HepG2 (cell line): ENCODE measurements around the gene C1S. TPM values are rescaled to one million over a fixed set of nuclear protein-coding genes. Genes with fewer than 3 reads are reported as not detected.

Source experiments
- ATAC-seq: fragments of 200-7000 bp; cut with Tn5 transposase; 3 replicates; pipeline ENCODE4 v1.9.1; 2020; ENCODE audit warnings: mild to moderate bottlenecking, moderate library complexity
- BruUV-seq: library from RNA; stranded (reverse); fragments of 400-500 nt; replicated peaks from 2 replicates; lab custom pipeline; 2021; lab: Mats Ljungman, UMichigan
- CTCF ChIA-PET: fragments of 300-600 bp; formaldehyde crosslinking; extraction: SDS; loops from one replicate; lab custom pipeline; 2021; ENCODE audit warnings: low total read pairs, inconsistent platforms, low intra/inter-chr PET ratio; lab: Yijun Ruan, JAX
- POLR2A ChIA-PET: fragments of 350-600 bp; sonication (Branson Sonifier 250); formaldehyde crosslinking; loops from one replicate; lab custom pipeline; 2020; ENCODE audit warnings: antibody characterized with exemption, inconsistent platforms; lab: Yijun Ruan, JAX
- DNase-seq: peaks from one replicate; pipeline ENCODE4 v3.0.0-alpha.2; 2015; ENCODE audit warnings: low spot score
- FAIRE-seq: peaks from 3 replicates; lab custom pipeline; 2011; peaks lifted over from hg19 to GRCh38; lab: Jason Lieb, UNC
- H2AFZ ChIP-seq: one replicate; pipeline ENCODE4 v1.6.1; 2011; ENCODE audit warnings: low read length, inconsistent platforms
- H3K27ac ChIP-seq: fragments of 300-600 bp; 3 replicates; pipeline ENCODE4 v1.8.0; 2011; ENCODE audit warnings: mixed run types, mild to moderate bottlenecking, mixed read lengths, low read length, inconsistent platforms; ENCODE audit not compliant: insufficient read depth; ENCODE audit errors: extremely low read length
- H3K27me3 ChIP-seq, 2 experiments: fragments of 200-600 bp in 1 of 2; 2 replicates in 1 of 2; 3 replicates in 1 of 2; pipeline versions ENCODE4 v1.6.0 to v1.8.0; 2011; ENCODE audit warnings: low read length in 2 of 2, mild to moderate bottlenecking in 2 of 2, moderate library complexity in 2 of 2, inconsistent platforms in 1 of 2; ENCODE audit not compliant: insufficient read depth in 2 of 2, control insufficient read depth in 1 of 2
- H3K36me3 ChIP-seq, 2 experiments: fragments of 200-600 bp in 1 of 2; replicated peaks in 1 of 2; 2 replicates in 1 of 2; 3 replicates in 1 of 2; pipeline versions ENCODE4 v1.5.1 to v1.8.0; 2011; ENCODE audit warnings: low read length in 2 of 2, inconsistent platforms in 1 of 2; ENCODE audit not compliant: insufficient read depth in 2 of 2, control insufficient read depth in 1 of 2
- H3K4me1 ChIP-seq: 2 replicates; pipeline ENCODE4 v1.5.1; 2012; ENCODE audit warnings: low read length, inconsistent platforms; ENCODE audit not compliant: insufficient read depth
- H3K4me2 ChIP-seq: 2 replicates; pipeline ENCODE4 v1.6.0; 2011; ENCODE audit warnings: low read depth, low read length, inconsistent platforms
- H3K4me3 ChIP-seq, 3 experiments: fragments of 200-600 bp in 1 of 3; sonication (generic), shearing (Covaris generic) in 1 of 3; replicated peaks in 1 of 3; 2 replicates each; pipeline ENCODE4 v1.5.1; 2011 to 2016; ENCODE audit warnings: low read length in 3 of 3, inconsistent platforms in 2 of 3, low read depth in 2 of 3, mild to moderate bottlenecking in 2 of 3, control low read depth in 1 of 3, mixed read lengths in 1 of 3; ENCODE audit not compliant: insufficient read depth in 1 of 3
- H3K79me2 ChIP-seq: one replicate; pipeline ENCODE4 v1.6.1; 2011; ENCODE audit warnings: low read length, inconsistent platforms; ENCODE audit not compliant: insufficient read depth
- H3K9ac ChIP-seq: 2 replicates; pipeline ENCODE4 v1.6.0; 2011; ENCODE audit warnings: mild to moderate bottlenecking, low read depth, low read length, inconsistent platforms; ENCODE audit not compliant: insufficient read depth
- H3K9me3 ChIP-seq: 2 replicates; pipeline ENCODE4 v1.5.1; 2012; ENCODE audit warnings: mild to moderate bottlenecking, low read length
- H4K20me1 ChIP-seq: 2 replicates; pipeline ENCODE4 v1.6.0; 2011; ENCODE audit warnings: inconsistent platforms, mild to moderate bottlenecking, low read length, moderate library complexity; ENCODE audit not compliant: insufficient read depth
- GATAD2A ChIP-seq: IDR thresholded peaks from 2 replicates; pipeline ENCODE4 v1.6.1; 2016
- JUN ChIP-seq: sonication (generic); formaldehyde crosslinking; IDR thresholded peaks from 2 replicates; pipeline ENCODE4 v1.4.0; 2020; ENCODE audit warnings: mild to moderate bottlenecking, missing genetic modification reagents
- MAFK ChIP-seq, 2 experiments: IDR thresholded peaks in 1 of 2; conservative IDR thresholded peaks in 1 of 2; 2 replicates each; pipeline ENCODE4 v1.6.1; 2011; ENCODE audit warnings: improper control_type of control experiment in 2 of 2, low read length in 2 of 2
- NFKB2 ChIP-seq: sonication (generic); formaldehyde crosslinking; IDR thresholded peaks from 2 replicates; pipeline ENCODE4 v1.4.0; 2020; ENCODE audit warnings: missing genetic modification reagents, borderline replicate concordance
- SMC3 ChIP-seq: IDR thresholded peaks from 2 replicates; pipeline ENCODE4 v1.6.1; 2011; ENCODE audit warnings: low read length, improper control_type of control experiment
- STAG1 ChIP-seq: sonication (generic); formaldehyde crosslinking; IDR thresholded peaks from 2 replicates; pipeline ENCODE4 v1.4.0; 2020; ENCODE audit warnings: missing genetic modification reagents
- ZNF12 ChIP-seq: sonication (generic); formaldehyde crosslinking; IDR thresholded peaks from 2 replicates; pipeline ENCODE4 v1.5.0; 2020; ENCODE audit warnings: missing genetic modification reagents
- ZNF792 ChIP-seq: IDR thresholded peaks from 2 replicates; pipeline ENCODE4 v1.6.1; 2016
- WGBS: methylation state at CpG from one replicate; pipeline ENCODE4 v1.1.6; 2017; ENCODE audit warnings: low lambda C conversion rate; 5-methylcytosine and 5-hydroxymethylcytosine counted together
- in situ Hi-C: cut with HindIII; loops from 2 replicates; pipeline ENCODE4 v1.10.0; 2017; ENCODE audit warnings: low pct_unique_long_range_greater_than_20kb; ENCODE audit not compliant: extremely low pct_ligation_motif_present
- intact Hi-C: fragments of 100-400 bp; cut with micrococcal nuclease; formaldehyde crosslinking; loops from one replicate; pipeline ENCODE4 v1.10.0; 2022; ENCODE audit not compliant: unreplicated experiment
- polyA plus RNA-seq, 8 experiments: library from polyadenylated mRNA; depleted of rRNA in 3 of 8; stranded (reverse) in 7 of 8; unstranded in 1 of 8; fragments of >200 nt; fragmentation: Illumina TruSeq in 4 of 8; extraction: Trizol in 4 of 8; gene quantifications; 2 replicates each; pipeline versions ENCODE4 v1.2.1 to v1.2.3, GENCODE V29; 2011 to 2016; ENCODE audit warnings: low read depth in 4 of 8, missing spikeins in 1 of 8, mixed read lengths in 1 of 8; ENCODE audit not compliant: insufficient read depth in 1 of 8
- total RNA-seq, 5 experiments: library from RNA; depleted of rRNA; stranded (reverse); fragments of >200 nt; fragmentation: Illumina TruSeq; extraction: Trizol; gene quantifications; 2 replicates each; pipeline ENCODE4 v1.2.3, GENCODE V29; 2016; ENCODE audit warnings: low read depth in 1 of 5
- TF ChIP-seq, protein P1 (sequence below): sonication (generic); formaldehyde crosslinking; IDR thresholded peaks from 2 replicates; pipeline ENCODE4 v1.5.0; 2020; ENCODE audit warnings: mild to moderate bottlenecking, missing genetic modification reagents, moderate library complexity

C1S gene
- total and polyA plus RNA-seq, 2 of the 13 experiments (the other 11 are each of a cell fraction or from before 2014, with no cell fraction given): 14.5 to 18.2 TPM

- Histone ChIP-seq H3K79me2 (no peaks in the 10 kb centered on the region), H3K4me3 (no peak overlapping the region), H3K4me2 (no peak overlapping the region)
- POLR2A ChIA-PET: interaction anchor here (1.3 kb wide), 1 partner anchor 10 kb away, joined by 6 read pairs; no protein-coding TSS in a partner anchor
- no TSS peak for BruUV-seq
- TF ChIP-seq MAFK (conservative IDR thresholded peaks at IDR 0.05 in 1 of 2, IDR thresholded peaks at IDR 0.05 in 1 of 2; ENCODE audit: low read length in 2 of 2) (0 out of 4 replicates have a peak, but pooled peaks of 1 of the 2 experiments have one; percentile 12), NFKB2 (CRISPR knock-in tag) (no peak), SMC3 (0 out of 2 replicates have a peak, but pooled peaks have one; percentile 27), JUN (CRISPR knock-in tag) (no peak), STAG1 (CRISPR knock-in tag) (peak; percentile 60)
- TF ChIP-seq, protein P1, sequence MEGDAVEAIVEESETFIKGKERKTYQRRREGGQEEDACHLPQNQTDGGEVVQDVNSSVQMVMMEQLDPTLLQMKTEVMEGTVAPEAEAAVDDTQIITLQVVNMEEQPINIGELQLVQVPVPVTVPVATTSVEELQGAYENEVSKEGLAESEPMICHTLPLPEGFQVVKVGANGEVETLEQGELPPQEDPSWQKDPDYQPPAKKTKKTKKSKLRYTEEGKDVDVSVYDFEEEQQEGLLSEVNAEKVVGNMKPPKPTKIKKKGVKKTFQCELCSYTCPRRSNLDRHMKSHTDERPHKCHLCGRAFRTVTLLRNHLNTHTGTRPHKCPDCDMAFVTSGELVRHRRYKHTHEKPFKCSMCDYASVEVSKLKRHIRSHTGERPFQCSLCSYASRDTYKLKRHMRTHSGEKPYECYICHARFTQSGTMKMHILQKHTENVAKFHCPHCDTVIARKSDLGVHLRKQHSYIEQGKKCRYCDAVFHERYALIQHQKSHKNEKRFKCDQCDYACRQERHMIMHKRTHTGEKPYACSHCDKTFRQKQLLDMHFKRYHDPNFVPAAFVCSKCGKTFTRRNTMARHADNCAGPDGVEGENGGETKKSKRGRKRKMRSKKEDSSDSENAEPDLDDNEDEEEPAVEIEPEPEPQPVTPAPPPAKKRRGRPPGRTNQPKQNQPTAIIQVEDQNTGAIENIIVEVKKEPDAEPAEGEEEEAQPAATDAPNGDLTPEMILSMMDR (CRISPR knock-in tag): peak; percentile 53
- TF ChIP-seq, all 625 proteins: peak for 4
- CTCF ChIA-PET: interaction anchor here (1.1 to 1.5 kb wide), 3 partner anchors 50 to 98 kb away, joined by 3 to 5 read pairs (median 4); partner anchors contain the start of gene C1R
- in situ Hi-C loops (no loop called here), intact Hi-C loops (no loop called here)
- no peak overlapping the region for H2AFZ ChIP-seq
- ATAC-seq (no peak), FAIRE-seq (no peak), DNase-seq (peak; percentile 34)
- H4K20me1 ChIP-seq: no peaks in the 10 kb centered on the region
- no peaks in the 10 kb centered on the region for H3K27me3 ChIP-seq
- WGBS: 0% methylated on average over 6 of the region's 6 CpGs
- H3K9ac ChIP-seq: no peak overlapping the region
- peaks cover 28% of the 10 kb centered on the region for H3K4me1 ChIP-seq
- H3K9me3 ChIP-seq: no peaks in the 10 kb centered on the region
- H3K27ac ChIP-seq: no peak overlapping the region
- no peaks in the 10 kb centered on the region for H3K36me3 ChIP-seq
These were observed 17.7 kb upstream of the C1S start for GRCh38 chr12:7042842-7043241.

DNA sequence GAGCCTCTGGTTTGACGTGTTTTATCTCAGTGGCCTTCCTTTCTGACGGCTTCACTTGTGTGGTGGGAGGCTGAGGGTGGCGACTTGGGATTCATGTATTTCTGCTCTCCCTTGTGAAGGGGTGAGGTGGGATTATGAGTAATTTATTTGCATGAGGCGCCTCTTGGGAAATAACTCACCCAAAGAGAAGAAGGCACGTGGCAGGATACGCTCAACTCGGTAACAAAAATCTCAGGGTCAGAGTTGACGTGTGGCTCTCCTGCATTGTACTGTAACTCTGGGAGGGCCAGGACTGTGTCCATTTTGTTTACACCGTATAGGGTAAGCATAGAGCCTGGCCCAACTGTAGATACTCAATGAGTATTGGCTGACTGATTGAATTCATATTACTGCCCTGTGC, 14.6 kb upstream of the C1S start:
- CTCF ChIA-PET: no interaction called here
- in situ Hi-C loops (no loop called here), intact Hi-C loops (no loop called here)
- ATAC-seq (peak; percentile 39), DNase-seq (peak; percentile 19), FAIRE-seq (no peak)
- Histone ChIP-seq H3K4me3 (no peak overlapping the region), H2AFZ (no peak overlapping the region), H3K9me3 (no peaks in the 10 kb centered on the region), H3K27me3 (no peaks in the 10 kb centered on the region), H3K27ac (no peak overlapping the region), H3K36me3 (no peaks in the 10 kb centered on the region), H3K79me2 (no peaks in the 10 kb centered on the region), H3K9ac (no peak overlapping the region), H3K4me1 (peaks cover 41% of the 10 kb centered on the region), H4K20me1 (no peaks in the 10 kb centered on the region), H3K4me2 (peak overlapping the region; percentile 33)
- POLR2A ChIA-PET: no interaction called here
- WGBS: 15% methylated on average over 8 of the region's 9 CpGs
- TF ChIP-seq ZNF12 (CRISPR knock-in tag) (peak; percentile 85), GATAD2A (CRISPR knock-in tag) (0 out of 2 replicates have a peak, but pooled peaks have one; percentile 14), ZNF792 (CRISPR knock-in tag) (no peak)
- BruUV-seq: no TSS peak
